ENCODE results near the gene PLAC9.

The PLAC9 gene

DNA sequence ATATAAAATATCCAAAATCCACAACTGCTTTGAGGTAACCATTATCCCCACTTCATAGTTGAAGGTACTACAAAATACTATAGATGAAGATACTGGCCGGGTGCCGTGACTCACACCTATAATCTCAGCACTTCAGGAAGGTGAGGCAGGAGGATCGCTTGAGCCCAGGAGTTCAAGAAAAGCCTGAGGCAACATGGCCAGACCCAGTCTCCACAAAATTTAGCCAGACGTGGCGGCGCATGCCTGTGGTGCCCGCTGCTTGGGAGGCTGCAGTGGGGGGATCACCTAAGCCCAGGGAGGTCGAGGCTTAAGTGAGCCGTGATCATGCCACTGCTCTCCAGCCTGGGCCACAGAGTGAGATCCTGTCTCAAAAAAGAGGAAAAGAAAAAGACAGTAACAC, 32.4 kb upstream of the PLAC9 start:
- no peak for DNase-seq (ENCODE audit: low read depth in 1 of 2, low spot score in 1 of 2)
- H3K27ac ChIP-seq (replicated peaks), result no peak overlapping the region
- H3K4me3 ChIP-seq (replicated peaks; ENCODE audit: insufficient read depth, low read length), result no peak overlapping the region
- H3K27me3 ChIP-seq (ENCODE audit: insufficient read depth, poor library complexity, severe bottlenecking), result no peaks in the 10 kb centered on the region
- TF ChIP-seq POLR2AphosphoS5 (IDR thresholded peaks at IDR 0.05; ENCODE audit: low read depth) (no peak), GABPA (IDR thresholded peaks at IDR 0.05; ENCODE audit: low read depth) (no peak), REST (IDR thresholded peaks at IDR 0.05; ENCODE audit: insufficient replicate concordance, low read depth) (no peak), SPI1 (IDR thresholded peaks at IDR 0.05; ENCODE audit: borderline replicate concordance, low read depth) (no peak)
- TF ChIP-seq, protein P1, sequence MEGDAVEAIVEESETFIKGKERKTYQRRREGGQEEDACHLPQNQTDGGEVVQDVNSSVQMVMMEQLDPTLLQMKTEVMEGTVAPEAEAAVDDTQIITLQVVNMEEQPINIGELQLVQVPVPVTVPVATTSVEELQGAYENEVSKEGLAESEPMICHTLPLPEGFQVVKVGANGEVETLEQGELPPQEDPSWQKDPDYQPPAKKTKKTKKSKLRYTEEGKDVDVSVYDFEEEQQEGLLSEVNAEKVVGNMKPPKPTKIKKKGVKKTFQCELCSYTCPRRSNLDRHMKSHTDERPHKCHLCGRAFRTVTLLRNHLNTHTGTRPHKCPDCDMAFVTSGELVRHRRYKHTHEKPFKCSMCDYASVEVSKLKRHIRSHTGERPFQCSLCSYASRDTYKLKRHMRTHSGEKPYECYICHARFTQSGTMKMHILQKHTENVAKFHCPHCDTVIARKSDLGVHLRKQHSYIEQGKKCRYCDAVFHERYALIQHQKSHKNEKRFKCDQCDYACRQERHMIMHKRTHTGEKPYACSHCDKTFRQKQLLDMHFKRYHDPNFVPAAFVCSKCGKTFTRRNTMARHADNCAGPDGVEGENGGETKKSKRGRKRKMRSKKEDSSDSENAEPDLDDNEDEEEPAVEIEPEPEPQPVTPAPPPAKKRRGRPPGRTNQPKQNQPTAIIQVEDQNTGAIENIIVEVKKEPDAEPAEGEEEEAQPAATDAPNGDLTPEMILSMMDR (IDR thresholded peaks at IDR 0.05; ENCODE audit: insufficient read depth, low read length), result no peak

DNA sequence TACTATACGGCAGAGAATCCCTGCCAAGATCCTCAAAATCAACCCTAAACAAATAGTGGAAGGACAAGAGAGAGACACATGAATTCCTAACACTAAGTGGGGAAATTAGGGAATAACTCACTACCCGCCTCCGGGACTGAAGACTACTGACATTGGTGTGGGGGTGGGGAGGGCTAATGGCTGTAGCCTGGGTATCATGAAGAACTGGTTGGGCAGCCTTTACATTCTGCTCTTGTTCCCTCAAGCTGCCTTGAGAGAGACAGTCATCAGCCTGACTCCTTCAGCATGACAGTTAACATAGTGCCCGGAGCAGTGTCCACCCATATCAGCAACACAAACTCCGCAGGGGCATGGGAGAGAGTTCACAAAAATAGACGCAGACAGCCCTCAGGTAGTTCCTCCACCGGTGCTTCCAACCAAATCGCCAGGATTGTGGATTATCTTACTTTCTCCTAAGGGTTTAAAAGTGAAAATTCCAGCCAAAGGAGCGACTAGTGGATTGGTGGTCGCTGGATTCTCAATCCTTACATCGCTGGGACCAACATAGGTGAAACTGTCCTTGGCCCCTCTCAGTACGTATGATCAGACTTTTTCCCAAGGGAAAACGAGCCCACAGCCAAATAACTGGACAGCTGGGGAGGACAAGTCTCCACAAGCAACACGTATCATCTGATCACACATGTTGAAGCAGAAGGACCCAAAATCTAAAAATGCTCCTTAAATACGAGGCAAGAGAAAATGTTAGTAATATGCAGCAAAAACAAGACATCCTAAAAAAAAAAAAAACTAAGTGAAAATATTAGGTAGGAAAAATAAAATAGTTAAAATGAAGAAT, 31.5 kb upstream of the PLAC9 start:
- Histone ChIP-seq H3K27ac (replicated peaks) (no peak overlapping the region), H3K4me3 (replicated peaks; ENCODE audit: insufficient read depth, low read length) (no peak overlapping the region), H3K27me3 (ENCODE audit: insufficient read depth, poor library complexity, severe bottlenecking) (no peaks in the 10 kb centered on the region)
- no peak for TF ChIP-seq POLR2AphosphoS5 (IDR thresholded peaks at IDR 0.05; ENCODE audit: low read depth)
- TF ChIP-seq REST (IDR thresholded peaks at IDR 0.05; ENCODE audit: insufficient replicate concordance, low read depth), result no peak
- TF ChIP-seq, protein P1 (IDR thresholded peaks at IDR 0.05; ENCODE audit: insufficient read depth, low read length), result no peak
- no peak for DNase-seq (ENCODE audit: low read depth in 1 of 2, low spot score in 1 of 2)

DNA sequence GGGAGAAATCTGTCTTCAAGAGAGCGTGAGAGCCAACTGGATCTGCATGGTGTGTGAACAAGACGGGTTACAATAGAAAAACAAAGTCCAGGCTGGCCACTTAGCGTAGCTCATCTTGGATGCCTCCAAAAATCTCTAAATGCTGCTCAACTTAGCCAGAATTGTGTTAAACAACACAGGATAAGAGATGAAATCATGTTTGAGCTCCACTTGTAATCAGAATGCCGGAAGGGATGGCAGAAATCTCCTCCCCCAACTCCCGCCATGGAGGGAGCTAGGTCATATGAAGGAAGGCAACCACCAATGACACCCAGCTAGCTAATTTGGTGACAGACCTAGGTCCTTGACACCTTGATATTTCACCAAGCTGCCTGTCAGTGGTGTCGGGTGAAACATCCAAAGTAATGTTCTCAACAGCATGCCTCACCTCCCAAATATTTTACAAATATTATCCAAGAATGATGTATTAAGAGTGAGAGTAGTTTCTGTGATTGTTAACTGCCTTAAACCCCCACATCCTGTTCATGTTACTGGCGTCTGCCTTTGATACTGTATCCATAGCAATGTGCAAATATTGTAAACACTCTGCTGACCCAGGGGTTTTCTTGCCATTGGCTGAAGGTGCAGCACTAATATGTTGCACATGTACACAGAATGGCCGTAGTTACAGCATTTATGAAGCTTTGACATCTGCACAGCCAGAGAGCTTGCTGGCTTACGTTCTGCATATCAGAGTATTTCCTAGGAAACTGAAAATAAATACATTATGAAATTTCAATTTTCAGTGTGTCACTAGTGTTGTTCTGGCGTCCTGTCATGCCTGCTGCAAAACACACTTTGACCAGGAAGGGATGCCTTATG, 28.2 kb upstream of the PLAC9 start:
- DNase-seq (ENCODE audit: low read depth in 1 of 2, low spot score in 1 of 2), result no peak
- H3K27ac ChIP-seq (replicated peaks), result no peak overlapping the region
- H3K4me3 ChIP-seq (replicated peaks; ENCODE audit: insufficient read depth, low read length), result no peak overlapping the region
- no peaks in the 10 kb centered on the region for H3K27me3 ChIP-seq (ENCODE audit: insufficient read depth, poor library complexity, severe bottlenecking)
- no peak for TF ChIP-seq GABPA (IDR thresholded peaks at IDR 0.05; ENCODE audit: low read depth)
- no peak for TF ChIP-seq REST (IDR thresholded peaks at IDR 0.05; ENCODE audit: insufficient replicate concordance, low read depth)
- TF ChIP-seq, protein P1 (IDR thresholded peaks at IDR 0.05; ENCODE audit: insufficient read depth, low read length), result no peak
- no peak for TF ChIP-seq POLR2AphosphoS5 (IDR thresholded peaks at IDR 0.05; ENCODE audit: low read depth)
- TF ChIP-seq SPI1 (IDR thresholded peaks at IDR 0.05; ENCODE audit: borderline replicate concordance, low read depth), result no peak
